HG03280 (cell line): Measurements from ENCODE around the gene NXPH1.

Source experiments
- ATAC-seq: cut with Tn5 transposase; IDR thresholded peaks from one replicate; pipeline ENCODE4 v1.9.1; 2021; ENCODE audit warnings: mild to moderate bottlenecking, moderate library complexity; ENCODE audit not compliant: unreplicated experiment

NXPH1 gene

DNA sequence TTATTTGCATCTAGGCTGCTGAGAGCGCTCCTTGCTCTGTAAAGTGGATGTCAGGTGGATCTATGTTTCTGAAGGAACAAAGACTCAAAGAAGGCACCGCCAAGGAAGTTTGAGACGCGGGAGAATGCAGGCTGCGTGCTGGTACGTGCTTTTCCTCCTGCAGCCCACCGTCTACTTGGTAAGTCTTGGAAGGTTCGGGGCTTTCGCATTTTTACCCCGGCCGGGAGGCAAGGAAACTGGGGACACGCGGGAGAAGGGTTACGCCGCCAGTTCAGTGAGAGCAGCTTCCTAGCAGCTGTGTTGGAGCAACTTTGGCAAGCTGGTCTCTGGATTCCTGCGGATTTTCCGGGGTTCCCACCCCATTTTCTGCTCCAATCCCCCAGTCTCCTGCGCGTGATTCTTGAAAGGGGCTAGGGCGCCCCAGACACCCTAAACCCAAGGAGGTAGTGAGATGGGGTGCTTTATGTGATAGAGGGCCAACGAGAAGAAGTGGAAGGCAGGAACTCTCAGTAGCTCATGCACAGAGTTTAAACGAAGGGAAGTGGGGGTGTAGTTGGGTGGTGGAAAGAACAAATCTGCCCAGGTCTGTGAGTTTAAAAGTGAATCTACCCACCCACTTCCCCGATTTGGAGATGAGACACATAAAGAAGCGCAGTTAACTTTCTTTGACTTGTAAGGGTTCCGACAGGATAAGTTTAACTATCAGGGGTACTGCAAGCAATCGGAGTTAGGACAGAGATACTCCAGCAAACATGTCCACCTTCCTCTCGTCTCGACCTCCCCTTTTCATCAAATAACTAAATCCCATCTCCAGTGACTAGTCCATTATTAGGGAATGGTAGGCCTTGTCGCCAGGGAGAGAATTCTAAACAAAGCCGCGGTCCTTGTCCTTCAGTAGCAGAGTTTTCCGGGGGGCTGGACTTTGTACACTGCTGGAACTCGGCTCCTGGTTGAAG, 2.5 kb downstream of the NXPH1 start:
- no peak for ATAC-seq

DNA sequence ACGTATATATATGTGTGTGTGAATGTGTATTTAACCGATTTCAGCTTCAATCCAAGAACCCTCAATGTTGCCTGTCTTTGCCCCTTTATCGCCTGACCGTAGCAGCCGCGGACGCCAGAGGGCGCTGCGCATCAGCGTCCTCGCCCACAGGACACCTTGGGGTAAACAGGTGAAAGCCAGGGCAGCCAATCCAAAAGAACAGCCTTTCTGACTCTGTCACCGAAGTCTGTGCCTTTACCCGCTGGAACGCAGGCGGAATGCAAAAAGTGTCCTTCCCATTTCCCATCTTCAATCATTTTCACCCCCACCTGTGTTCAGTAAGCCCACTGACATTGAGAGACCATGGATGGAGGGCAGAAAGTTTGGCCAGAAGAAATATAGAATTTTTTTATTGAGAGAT, 3.6 kb downstream of the NXPH1 start:
- ATAC-seq: peak; percentile 84

DNA sequence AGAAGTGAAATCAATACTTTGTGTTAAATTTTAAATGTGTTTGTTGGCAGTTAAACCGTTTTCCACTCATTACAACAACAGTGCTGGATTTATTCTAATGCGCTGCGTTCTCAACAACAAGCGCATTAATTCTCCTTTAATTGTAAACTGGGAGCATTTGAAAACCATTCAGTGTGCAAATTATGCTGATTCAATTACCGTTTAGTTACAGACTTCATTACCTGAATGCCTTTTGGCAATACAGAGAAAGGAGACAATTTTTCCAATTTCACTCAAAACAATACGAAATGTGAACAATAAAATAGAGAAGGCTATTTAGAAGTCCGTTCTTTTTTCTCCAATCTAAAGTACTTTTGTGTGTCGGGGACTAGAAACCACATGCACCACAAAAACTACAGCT, 4.2 kb downstream of the NXPH1 start:
- ATAC-seq: no peak

DNA sequence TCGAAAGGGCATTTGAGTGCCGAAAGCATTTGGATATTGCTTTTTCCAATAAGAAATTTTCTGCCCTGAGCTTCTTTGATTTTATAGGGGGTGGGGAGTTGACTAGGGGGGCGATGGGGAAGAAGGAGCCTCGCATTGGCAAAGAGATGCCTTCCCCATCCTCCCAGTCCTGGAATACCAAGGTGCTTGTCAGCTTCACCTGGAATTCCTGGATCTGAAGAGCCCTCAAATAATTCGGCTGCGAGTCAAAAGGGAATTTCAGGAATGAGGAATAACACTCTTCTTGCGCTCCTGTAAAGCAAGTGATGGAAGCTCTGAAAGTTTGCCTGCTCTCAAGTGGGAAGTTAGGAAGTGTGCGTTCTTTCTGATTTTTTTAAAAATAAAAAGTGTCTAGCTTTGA, 7.3 kb downstream of the NXPH1 start:
- ATAC-seq: no peak

DNA sequence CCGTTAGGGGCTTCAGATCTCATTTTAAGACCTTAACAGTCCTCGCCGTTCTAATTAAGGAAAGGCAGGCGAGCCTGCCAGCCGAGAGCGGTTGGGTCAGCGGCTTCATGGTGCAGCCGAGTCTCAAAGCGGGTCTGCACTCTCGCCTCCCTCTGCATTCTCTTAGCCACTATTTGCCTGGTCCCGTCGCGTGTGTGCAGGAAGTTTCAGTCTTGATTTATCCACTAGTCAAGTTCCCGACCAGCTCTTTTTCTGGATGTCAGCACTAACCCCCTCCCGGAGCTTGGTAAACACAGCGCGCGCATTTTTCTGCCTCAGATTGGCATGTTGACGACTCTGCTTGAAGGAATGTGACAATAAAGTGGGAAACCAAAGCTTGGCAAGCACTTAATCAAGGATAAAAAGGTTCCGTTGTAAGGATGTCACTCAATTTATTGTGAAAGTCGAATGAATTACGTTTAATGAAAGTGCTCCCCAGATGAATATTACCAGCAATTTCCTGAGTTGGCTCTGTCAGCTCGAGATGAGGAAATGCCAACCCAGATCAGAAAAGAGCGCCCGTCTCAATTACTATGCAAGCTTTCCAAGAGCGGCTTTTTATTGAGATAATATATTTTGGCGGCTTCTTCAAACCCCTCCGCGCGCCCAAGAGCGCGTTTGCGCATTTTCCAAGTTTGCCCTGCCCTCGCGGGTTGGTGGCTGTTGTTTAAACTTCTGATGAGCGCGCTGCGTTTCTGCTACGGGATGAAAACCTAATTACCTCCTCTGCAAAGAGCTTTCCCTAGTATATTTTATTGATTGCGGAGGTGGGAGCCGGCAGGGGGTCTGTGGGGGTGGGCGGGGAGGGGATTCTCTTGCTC, 7.9 kb downstream of the NXPH1 start:
- ATAC-seq: no peak

DNA sequence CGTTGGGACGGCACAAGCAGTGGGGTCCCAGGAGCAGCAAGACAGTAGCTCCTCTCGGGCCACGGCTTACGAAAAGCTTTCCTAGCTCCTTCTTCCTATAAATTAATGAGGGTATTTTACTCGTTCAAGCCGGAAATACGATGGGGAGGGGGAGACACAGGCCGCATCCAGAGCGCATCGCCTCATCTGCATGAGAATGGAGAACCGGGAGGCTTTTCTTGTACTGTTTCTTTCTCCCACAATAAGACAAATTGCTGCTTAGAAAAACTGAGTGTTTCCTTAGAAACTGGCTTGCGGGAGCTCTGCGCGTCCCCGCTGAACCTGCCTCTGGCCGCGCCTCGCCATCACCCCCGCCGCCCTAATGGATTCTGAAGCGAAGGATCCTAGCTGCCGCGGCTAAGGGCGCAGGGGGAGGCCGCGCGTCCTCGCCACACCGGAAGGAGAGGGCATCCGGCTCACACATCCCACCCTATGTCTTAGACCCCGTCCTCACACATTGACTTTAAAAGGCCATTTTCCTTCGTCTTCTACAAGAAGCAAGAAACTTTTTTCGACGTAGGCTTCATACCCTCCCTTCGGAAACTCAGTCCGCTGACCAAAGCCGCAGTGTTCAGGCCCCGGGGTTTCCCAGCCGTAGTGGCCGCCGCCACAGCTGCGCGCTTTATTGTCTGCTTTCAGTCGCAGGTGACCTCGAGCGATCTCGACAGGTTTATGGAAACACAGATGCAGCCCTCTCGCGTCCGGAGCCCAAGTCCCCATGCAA, 8.8 kb downstream of the NXPH1 start:
- ATAC-seq: no peak

DNA sequence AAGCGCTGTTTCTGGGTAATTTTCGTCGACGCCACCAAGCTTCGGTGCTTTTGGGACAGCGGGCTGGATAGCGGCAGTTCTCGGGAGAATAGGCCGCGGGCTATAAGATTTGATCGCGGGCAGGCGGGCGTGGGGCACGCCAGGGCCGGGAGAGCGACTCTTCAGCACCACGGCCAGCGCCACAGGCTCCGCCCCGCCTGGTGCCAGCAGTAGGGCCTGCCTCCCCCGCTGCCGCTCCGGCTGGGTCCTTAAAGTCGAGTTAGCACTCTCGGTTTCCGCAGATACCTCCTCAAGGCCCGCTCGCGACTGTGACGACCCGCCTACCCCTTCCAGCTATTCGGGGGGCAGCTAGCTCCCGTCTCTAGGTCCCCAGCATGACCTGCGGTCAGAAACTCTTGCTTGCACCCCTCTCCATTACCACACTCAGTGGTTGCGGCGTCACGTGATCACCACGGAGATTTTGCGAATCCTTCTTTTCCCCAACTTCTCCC, 9.4 kb downstream of the NXPH1 start:
- ATAC-seq: no peak

DNA sequence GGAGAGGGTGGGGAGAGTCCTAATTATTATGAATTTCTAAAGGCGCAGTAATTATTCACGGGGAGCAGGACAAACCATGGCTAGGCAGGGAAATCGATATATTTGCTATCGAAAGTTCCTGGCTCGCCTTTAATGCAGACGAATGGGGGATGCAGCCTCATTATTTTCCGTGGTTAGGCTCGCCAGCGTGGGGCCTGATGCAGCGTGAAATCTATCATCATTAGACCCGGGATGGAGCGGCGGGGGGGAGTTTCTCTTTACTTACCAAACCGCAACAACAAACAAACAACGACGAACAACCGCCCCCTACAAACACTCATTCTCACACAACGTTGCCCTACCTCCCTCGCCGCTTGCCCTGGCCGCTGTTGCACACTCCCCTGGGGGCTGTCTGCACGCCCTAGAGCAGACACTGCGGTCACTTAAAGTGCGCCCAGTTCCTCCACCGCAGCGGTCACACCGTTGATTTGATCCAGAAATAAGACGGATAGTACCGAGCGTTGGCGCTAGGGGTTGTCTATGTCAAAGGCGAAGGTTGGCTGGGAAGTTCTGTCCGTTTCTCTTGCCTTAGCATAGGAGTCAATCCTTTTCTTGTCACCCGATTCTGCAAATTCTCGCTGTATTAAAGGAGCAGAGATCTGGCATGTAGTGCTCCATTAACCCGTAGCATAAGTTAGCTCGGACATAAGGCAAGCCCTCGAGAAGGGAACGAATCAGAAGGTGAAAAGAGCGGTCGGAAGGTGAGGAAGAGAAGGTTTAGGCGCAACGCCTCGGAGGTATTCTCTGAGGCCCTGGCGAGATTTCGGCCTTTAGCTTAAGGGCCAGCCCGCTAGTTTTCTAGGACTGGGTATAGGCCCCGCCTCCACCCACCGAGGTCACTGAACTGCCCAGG, 10.4 kb downstream of the NXPH1 start:
- ATAC-seq: no peak

DNA sequence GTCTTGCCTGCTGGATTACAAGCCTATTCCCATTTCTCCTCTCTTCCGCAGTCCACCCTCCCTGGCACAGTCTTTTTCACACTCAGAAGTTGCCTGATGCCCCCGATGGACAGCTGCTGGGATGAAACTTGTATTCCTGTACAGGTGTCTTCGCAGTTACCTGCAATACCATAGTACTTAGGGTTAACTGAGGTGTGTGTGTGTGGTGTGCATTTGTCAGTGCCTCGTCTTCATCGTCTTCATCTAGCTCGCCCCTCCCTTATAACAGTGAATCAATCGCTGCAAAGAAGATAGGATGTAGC, 11.0 kb downstream of the NXPH1 start:
- no peak for ATAC-seq

DNA sequence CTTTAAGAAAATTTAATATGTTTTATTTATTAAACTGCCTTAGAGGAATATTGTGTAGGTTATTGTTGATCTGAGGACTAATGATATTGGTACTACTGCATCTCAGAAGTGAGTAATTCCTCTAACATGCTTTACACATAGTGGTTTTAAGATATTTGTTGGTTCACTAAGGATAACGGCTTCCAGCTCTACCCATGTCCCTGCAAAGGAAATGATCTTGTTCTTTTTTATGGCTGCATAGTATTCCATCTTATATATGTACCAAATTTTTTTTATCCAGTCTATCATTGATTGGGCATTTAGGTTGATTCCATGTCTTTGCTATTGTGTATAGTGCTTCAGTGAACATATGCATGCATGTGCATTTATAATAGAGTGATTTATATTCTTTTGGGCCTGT, 20.1 kb downstream of the NXPH1 start:
- no peak for ATAC-seq

DNA sequence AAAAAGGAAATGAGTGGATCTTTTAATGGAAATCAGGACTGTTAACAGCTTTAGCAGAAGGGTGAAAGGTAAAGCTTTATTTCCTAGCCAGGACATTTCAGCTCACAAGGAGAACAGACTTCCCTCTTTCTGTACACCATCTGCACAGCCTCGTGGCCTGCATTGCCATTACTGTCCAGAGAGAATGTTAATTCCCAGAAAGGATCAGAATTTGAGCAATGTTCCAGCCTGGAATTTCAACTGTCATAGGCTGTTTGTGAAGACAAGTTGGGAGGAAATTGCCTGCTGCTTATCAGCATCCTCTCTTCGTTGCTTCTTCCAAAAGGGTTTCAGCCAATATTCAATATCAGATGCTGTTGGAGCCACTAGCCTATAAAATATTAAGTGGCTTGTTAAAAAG, 22.0 kb downstream of the NXPH1 start:
- ATAC-seq: no peak

DNA sequence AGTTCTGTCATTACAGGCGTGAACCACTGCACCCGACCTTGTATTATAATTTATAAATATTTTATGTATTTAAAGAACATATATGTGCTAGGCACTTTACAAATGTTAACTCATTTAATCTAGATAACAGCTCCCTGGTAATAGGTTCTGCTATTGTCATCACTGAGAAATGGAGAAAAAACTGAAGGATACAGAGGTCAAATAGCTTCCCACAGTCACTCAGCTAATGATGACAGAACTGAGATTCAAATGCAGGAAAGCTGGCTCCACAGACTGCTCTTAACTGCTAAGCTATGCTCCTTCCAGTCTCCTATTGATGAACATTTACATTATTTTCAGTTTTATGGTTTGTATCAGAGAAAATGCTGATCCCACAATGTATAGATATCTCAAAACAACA, 28.9 kb downstream of the NXPH1 start:
- no peak for ATAC-seq

DNA sequence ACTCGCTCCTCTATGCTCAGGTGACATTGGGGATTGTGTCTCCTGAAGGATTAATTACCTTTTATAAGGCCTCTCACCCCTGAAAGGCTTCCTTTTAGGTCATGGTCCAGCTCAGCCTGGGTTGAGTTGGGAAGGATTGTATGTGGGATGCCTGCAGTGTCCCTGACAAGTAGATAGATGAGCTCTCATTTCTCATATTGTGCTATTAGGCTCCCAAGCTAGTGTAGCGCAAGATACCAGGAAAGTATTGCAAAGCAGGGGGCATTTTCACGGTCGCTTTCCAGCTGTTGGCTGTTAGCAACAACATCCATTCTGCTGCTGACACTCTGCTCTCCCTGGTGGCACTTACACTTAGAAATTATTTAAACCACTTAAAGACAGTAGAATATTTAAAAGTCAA, 31.9 kb downstream of the NXPH1 start:
- ATAC-seq: no peak

DNA sequence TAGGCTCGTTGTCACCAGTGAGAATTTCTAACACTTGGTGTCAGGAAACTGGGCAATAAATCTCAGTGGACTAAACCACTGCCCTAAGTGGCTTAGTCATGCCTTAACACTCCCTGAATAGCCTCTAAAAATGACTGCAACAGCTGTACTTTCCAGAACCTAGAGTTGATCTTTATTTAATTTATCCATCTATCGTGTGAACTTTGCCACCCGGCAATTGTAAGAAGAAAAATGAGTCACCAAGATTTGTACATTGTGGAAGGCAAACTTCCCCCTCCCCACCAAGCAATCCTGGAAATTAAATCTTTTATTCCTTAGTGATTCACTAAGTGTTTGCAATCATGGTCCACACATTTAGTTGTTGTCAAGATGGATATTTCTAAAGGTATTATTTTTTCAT, 47.1 kb downstream of the NXPH1 start:
- ATAC-seq: no peak

DNA sequence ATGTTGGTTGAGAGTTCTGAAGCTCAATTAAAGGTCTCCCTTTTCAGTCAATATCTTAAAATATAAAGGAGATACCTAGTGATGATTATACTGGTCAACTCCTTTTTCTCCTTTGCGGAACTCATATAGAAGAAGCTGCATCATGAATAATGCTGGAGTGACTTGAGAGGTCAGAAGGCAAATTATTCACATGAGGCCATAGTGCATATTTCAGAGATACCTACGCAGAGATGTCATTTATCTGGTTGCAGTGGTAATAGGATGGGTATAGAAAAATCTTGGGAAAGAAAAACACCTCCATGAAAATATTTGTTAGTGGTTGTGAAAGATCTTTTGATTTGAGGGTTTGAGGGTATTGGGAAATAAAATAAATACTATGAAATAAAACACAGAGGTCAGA, 47.7 kb downstream of the NXPH1 start:
- no peak for ATAC-seq

DNA sequence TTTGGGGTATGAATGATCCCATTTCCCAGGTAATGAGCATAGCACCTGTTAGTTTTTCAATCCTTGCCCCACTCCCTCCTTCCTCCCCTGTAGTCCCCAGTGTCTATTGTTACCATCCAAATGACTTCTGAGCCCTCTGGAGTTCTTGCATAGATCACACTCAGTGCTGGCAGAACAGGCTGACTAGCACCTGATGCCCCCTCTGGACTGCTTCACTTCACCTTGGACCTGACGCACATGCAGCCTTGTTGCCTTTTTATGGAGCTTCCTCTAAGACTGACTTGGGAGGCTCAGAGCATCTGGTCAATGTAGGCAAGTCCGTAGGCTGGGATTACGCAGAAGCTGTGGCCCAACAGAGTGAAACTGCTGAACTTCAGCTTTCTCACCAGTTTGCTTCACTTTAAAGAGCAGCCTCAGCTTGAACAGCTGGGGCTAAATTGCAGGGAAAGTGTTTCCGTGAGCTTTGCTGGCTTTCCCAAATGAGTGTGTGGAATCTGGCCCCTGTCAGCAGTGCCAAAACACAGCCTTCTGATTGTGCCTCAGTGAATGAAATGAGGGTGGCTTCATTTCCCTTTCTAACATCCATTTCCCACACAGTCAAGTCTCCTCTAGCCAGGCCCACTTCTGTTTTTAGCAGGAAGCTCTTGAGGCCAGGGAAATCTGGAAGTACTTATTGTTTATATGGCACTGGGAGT, 48.5 kb downstream of the NXPH1 start:
- ATAC-seq: no peak

DNA sequence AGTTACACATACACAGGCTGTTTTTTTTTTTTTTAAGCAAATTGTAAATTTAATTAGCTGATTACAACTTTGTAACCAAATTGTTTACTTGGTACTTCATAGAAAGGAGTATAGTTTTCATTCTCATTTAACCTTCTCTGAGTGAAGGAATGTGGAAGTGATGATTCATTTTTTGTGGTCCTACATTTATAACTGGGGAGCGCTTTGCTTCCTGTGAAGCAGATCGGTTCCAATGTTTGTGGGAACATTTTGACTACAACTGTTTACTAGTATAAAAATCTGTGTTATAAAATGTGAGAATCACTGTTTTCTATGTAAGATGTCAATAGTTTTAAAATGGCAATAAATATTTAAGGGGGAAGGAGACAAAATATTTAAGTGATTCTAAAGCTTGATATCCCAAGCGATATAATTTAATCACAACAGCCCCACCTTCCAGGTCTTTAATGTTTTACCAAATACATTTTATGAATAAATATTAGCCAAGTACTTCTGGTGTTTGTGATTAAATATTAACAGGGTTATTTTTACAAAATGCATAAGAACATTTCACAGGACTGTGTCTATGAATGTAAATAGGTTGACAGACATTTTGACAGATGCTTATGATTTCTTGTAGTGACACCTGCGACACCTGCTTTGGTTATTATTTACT, 57.1 kb downstream of the NXPH1 start:
- no peak for ATAC-seq

DNA sequence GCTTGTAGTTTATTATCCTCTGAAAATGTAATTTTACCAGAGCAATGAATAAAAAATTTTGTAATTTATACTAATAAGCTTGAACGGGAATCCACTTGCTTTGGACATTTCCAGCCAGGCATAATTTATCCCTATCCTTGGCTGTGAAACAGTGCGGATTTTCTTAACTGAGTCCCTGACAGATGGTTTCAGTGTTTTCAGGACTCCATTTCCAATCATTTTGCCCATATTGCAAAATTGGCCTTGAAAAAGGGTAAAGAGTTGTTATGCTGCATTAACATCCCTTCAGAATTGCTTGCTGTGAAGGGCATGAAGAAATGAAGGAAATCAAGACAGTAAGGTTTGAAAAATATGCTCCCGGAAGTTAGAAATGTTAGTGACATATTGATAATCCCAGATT, 57.7 kb downstream of the NXPH1 start:
- ATAC-seq: no peak
